Activated CD4-positive, alpha-beta T cell treated with anti-CD3 and anti-CD28 coated beads, Interleukin-2, amount 50 U/mL, for 48 hours (primary cell): ENCODE data around the gene SMIM1.
"Not testable (repeated sequence)": the region's sequence is repeated elsewhere in the genome, so short reads cannot be mapped to it uniquely, and the experiment has no call there.

ENCODE experiments used
- DNase-seq, 2 experiments: peaks; one replicate each; pipeline ENCODE4 v3.0.0-alpha.2; 2020

The SMIM1 gene

GRCh38 chr1:3738943-3739342, 33.6 kb upstream of the SMIM1 start:
- no peak for DNase-seq

DNA sequence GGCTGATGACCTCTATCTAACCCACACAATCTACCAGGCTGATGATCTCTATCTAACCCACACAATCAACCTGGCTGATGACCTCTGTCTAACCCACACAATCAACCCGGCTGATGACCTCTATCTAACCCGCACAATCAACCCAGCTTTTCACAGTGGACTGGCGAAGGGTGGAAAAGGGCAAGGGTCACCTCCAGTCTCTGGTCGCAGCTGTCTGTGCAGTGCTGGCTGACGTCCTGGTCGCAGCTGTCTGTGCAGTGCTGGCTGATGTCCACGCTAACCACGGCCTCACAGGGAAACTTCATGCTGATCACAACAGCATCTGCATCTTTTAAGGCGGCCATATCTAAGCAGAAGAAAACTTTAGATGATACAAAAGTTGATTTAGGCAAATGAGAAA, 32.5 kb upstream of the SMIM1 start:
- DNase-seq = no peak

- no peak for DNase-seq
Measured at GRCh38 chr1:3740752-3741151, 31.8 kb upstream of the SMIM1 start.

GRCh38 chr1:3741566-3742438, 30.7 kb upstream of the SMIM1 start:
- no peak for DNase-seq

GRCh38 chr1:3742439-3743298, 29.9 kb upstream of the SMIM1 start:
- DNase-seq = no peak

- DNase-seq = no peak
Measured at GRCh38 chr1:3743421-3743820, 29.1 kb upstream of the SMIM1 start.

DNA sequence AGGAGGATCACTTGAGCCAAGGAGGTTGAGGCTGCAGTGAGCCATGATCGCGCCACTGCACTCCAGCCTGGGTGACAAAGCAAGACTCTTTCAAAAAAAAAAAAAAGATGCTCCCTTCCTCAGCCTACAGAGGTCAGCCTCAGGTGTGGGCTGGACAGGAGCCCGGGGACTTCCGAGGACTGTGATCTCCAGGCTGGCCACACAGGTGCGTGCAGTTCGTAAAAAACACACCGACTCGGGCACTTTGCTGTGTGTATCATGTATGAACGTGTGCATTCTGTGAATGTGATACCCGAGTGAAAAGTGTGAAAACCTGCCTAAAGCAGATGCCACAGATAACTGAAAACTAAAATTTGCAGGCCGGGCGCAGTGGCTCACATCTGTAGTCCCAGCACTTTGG, 28.7 kb upstream of the SMIM1 start:
- no peak for DNase-seq

DNA sequence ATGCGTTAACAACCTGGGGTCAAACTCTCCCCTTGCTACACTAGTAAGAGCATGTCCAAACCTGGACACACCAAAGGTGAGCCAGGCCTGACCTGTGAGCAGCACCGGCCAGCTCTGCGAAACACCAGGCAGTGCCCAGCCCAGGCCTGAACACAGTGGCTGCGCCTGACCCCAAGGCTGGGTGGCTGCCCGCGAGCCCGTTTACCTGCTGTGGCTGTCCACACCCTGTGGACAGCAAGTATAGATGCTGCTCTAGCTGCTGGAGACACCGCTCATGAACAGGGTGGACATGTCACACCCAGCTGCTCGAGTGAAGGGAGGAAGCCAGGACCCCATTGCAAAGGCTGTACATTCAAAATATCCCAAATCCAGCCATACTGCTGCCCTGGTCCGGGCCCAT, 27.9 kb upstream of the SMIM1 start:
- DNase-seq = no peak

GRCh38 chr1:3745071-3745470, 27.5 kb upstream of the SMIM1 start:
- DNase-seq = no peak

- DNase-seq = no peak
Measured at GRCh38 chr1:3745590-3746381, 26.8 kb upstream of the SMIM1 start.

- no peak for DNase-seq
Measured at GRCh38 chr1:3746389-3746829, 26.1 kb upstream of the SMIM1 start.

- DNase-seq = peak; percentile 95 to 96
Measured at GRCh38 chr1:3746830-3747521, 25.6 kb upstream of the SMIM1 start.

GRCh38 chr1:3747522-3747848, 25.1 kb upstream of the SMIM1 start:
- DNase-seq = no peak

DNA sequence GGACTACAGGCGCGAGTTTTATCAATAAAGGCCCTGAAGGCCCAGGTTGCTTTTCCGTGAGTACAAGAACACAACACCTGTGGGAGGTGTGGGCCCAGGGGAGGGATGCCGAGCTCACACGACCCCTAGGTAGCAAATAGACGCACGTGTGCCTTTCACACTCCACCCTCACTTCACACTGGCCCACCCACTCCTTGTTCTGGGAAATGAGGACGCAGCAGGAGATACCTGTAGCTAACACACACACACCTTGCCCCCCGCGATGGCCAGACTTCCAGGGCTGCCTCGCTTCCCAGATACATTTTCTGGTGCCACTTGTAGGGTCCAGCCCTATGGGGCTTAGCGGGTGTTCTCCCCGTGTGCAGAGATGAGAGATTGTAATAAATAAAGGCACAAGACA, 24.6 kb upstream of the SMIM1 start:
- DNase-seq = no peak

- not testable (repeated sequence) for DNase-seq
Measured at GRCh38 chr1:3748316-3748900, 24.1 kb upstream of the SMIM1 start.

- no peak for DNase-seq
Measured at GRCh38 chr1:3749512-3749911, 23.0 kb upstream of the SMIM1 start.

GRCh38 chr1:3750741-3751140, 21.8 kb upstream of the SMIM1 start:
- no peak for DNase-seq

- no peak for DNase-seq
Measured at GRCh38 chr1:3752400-3752945, 20.1 kb upstream of the SMIM1 start, which contains the start of gene CCDC27. Gene CCDC27 (plus strand): TSS chr1:3752450. CDS start chr1:3752482, 32 bp downstream.

- DNase-seq = no peak
Measured at GRCh38 chr1:3753656-3754454, 18.7 kb upstream of the SMIM1 start.

- no peak for DNase-seq
Measured at GRCh38 chr1:3756394-3756793, 16.2 kb upstream of the SMIM1 start.

DNA sequence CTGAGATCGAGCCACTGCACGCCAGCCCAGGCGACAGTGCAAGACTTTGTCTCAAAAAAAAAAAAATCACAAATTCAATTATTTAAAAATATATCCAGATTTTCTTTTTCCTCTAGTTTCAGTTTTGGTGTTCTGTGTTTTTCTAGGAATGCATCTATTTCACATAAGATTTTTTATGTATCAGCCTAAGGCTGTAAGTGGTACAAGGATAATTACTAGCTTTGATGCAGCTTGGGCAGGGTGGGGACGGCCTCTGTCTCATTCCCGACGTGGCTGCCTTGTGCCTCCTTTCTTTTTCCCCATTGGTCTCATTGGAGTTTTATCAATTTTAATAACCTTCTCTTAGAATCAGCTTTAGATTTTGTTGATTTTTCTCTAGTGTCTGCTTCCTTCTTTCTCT, 13.4 kb upstream of the SMIM1 start:
- DNase-seq = no peak
